Uterus (tissue), 2 donors: Measurements from ENCODE around the gene FYN.

ENCODE experiments used
- POLR2A ChIP-seq, 2 donors: fragments of 450-650 bp; IDR thresholded peaks; one replicate each; pipeline ENCODE4 v1.6.1; 2016; ENCODE audit warnings: antibody characterized with exemption in 2 of 2, mild to moderate bottlenecking in 1 of 2, moderate library complexity in 1 of 2
- TF ChIP-seq, protein P1 (sequence below), 4 experiments: fragments of 200-600 bp in 2 of 4; fragments of 450-650 bp in 2 of 4; sonication (generic) in 2 of 4; IDR thresholded peaks; one replicate each; pipeline ENCODE4 v1.5.1; 2016 to 2019; ENCODE audit warnings: antibody characterized with exemption in 4 of 4, mild to moderate bottlenecking in 2 of 4, moderate library complexity in 1 of 4

DNA sequence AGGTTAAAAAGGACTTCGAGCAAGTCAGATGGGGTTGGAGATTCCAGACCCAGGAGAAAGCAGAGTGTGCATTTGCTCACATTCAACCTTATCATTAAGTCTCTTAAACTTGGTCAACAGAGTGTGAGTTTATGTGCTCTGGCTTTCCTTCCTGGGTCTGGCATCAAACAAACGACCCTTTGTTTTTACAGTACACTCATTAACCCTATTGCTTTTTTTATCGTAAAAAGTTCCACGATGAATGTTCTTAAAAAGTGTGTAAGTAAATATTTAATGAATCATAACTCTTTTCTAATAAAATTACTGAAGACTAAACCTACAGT, 2.5 kb downstream of the FYN start:
- TF ChIP-seq, protein P1, sequence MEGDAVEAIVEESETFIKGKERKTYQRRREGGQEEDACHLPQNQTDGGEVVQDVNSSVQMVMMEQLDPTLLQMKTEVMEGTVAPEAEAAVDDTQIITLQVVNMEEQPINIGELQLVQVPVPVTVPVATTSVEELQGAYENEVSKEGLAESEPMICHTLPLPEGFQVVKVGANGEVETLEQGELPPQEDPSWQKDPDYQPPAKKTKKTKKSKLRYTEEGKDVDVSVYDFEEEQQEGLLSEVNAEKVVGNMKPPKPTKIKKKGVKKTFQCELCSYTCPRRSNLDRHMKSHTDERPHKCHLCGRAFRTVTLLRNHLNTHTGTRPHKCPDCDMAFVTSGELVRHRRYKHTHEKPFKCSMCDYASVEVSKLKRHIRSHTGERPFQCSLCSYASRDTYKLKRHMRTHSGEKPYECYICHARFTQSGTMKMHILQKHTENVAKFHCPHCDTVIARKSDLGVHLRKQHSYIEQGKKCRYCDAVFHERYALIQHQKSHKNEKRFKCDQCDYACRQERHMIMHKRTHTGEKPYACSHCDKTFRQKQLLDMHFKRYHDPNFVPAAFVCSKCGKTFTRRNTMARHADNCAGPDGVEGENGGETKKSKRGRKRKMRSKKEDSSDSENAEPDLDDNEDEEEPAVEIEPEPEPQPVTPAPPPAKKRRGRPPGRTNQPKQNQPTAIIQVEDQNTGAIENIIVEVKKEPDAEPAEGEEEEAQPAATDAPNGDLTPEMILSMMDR (IDR thresholded peaks at IDR 0.05), result no peak
- no peak for TF ChIP-seq POLR2A (IDR thresholded peaks at IDR 0.05)
